K562 (cell line): Measurements from ENCODE around the gene PCNX3. TPM values are rescaled to one million over a fixed set of nuclear protein-coding genes. Genes with fewer than 3 reads are reported as not detected.

Experiments
- ARID3A ChIP-seq: IDR thresholded peaks from 2 replicates; pipeline ENCODE4 v1.6.1; 2012; ENCODE audit warnings: low read depth, low read length, improper control_type of control experiment, borderline replicate concordance
- DIDO1 ChIP-seq: fragments of 450-650 bp; IDR thresholded peaks from 2 replicates; pipeline ENCODE4 v1.6.1; 2016; ENCODE audit warnings: low read depth, missing biosample characterization, missing genetic modification characterization
- EGR1 ChIP-seq: fragments of 450-650 bp; conservative IDR thresholded peaks from 2 replicates; pipeline ENCODE4 v1.6.1; 2017; ENCODE audit warnings: mild to moderate bottlenecking
- KLF6 ChIP-seq: fragments of 250-450 bp; sonication (Bioruptor Pico); IDR thresholded peaks from 2 replicates; pipeline ENCODE4 v1.4.0; 2020; ENCODE audit warnings: mild to moderate bottlenecking, moderate library complexity, borderline replicate concordance
- MTA3 ChIP-seq: fragments of 450-650 bp; formaldehyde crosslinking; IDR thresholded peaks from 2 replicates; pipeline ENCODE4 v1.6.1; 2017; ENCODE audit warnings: mild to moderate bottlenecking, borderline replicate concordance
- NR2F6 ChIP-seq: fragments of 450-650 bp; formaldehyde crosslinking; IDR thresholded peaks from 2 replicates; pipeline ENCODE4 v1.4.0; 2020; ENCODE audit warnings: mild to moderate bottlenecking
- NUFIP1 ChIP-seq: fragments of 450-650 bp; IDR thresholded peaks from 2 replicates; pipeline ENCODE4 v1.6.1; 2018; ENCODE audit not compliant: partially characterized antibody
- SAFB ChIP-seq: fragments of 200-400 bp; formaldehyde crosslinking; IDR thresholded peaks from 2 replicates; pipeline ENCODE4 v1.6.1; 2017; ENCODE audit warnings: low read depth, low read length, borderline replicate concordance
- ZFX ChIP-seq: sonication (generic); formaldehyde crosslinking; IDR thresholded peaks from 2 replicates; pipeline ENCODE4 v1.8.0; 2022; ENCODE audit warnings: mild to moderate bottlenecking, missing genetic modification reagents, moderate library complexity
- ZNF3 ChIP-seq: fragments of 250-450 bp; sonication (Bioruptor Pico); IDR thresholded peaks from 2 replicates; pipeline ENCODE4 v1.5.0; 2021; ENCODE audit warnings: mild to moderate bottlenecking, moderate library complexity
- ZNF311 ChIP-seq: fragments of 250-450 bp; sonication (Bioruptor Pico); IDR thresholded peaks from 2 replicates; pipeline ENCODE4 v1.4.0; 2020; ENCODE audit warnings: mild to moderate bottlenecking, moderate library complexity
- ZNF444 ChIP-seq: fragments of 250-450 bp; sonication (Bioruptor Pico); IDR thresholded peaks from 2 replicates; pipeline ENCODE4 v1.4.0; 2020; ENCODE audit warnings: mild to moderate bottlenecking, moderate library complexity
- polyA plus RNA-seq, 8 experiments: library from polyadenylated mRNA; depleted of rRNA in 4 of 8; stranded (reverse) in 5 of 8; unstranded in 3 of 8; fragments of >200 nt; fragmentation: Nextera tagmentation in 2 of 8; fragmentation: Illumina TruSeq in 1 of 8; extraction: Ambion mirVana in 2 of 8; extraction: Trizol in 1 of 8; gene quantifications; 2 replicates each; pipeline versions ENCODE4 v1.2.1 to v1.2.3, GENCODE V29; 2011 to 2014; ENCODE audit warnings: inconsistent platforms in 1 of 8, missing spikeins in 1 of 8
- total RNA-seq, 7 experiments: library from RNA; depleted of rRNA in 6 of 7; stranded (reverse); fragments of >200 nt in 6 of 7; fragmentation: Illumina TruSeq in 2 of 7; extraction: Trizol in 2 of 7; gene quantifications; 2 replicates each; pipeline versions ENCODE4 v1.2.1 to v1.2.3, GENCODE V29; 2011 to 2021; ENCODE audit warnings: low replicate concordance in 1 of 7
- TF ChIP-seq, protein P1 (sequence below): fragments of 250-450 bp; sonication (Bioruptor Pico); IDR thresholded peaks from 2 replicates; pipeline ENCODE4 v1.5.0; 2021
- TF ChIP-seq, protein P2 (sequence below): fragments of 450-650 bp; formaldehyde crosslinking; IDR thresholded peaks from 2 replicates; pipeline ENCODE4 v1.4.0; 2022; ENCODE audit warnings: mild to moderate bottlenecking, moderate library complexity
- TF ChIP-seq, protein P3 (sequence below), 2 experiments: fragments of 200-800 bp in 1 of 2; sonication (Bioruptor generic) in 1 of 2; sonication (generic) in 1 of 2; formaldehyde crosslinking in 1 of 2; IDR thresholded peaks in 1 of 2; conservative IDR thresholded peaks in 1 of 2; 2 replicates each; pipeline versions ENCODE4 v1.5.0 to v1.6.1; 2016 to 2020; ENCODE audit warnings: missing compliant biosample characterization in 1 of 2, missing genetic modification characterization in 1 of 2, missing genetic modification reagents in 1 of 2
- TF ChIP-seq, protein P4 (sequence below): fragments of 250-450 bp; sonication (Bioruptor Pico); IDR thresholded peaks from 2 replicates; pipeline ENCODE4 v1.4.0; 2020

Gene PCNX3
- total and polyA plus RNA-seq, 9 of the 15 experiments (the other 6 are each of a cell fraction or from before 2014, with no cell fraction given), result 0.11 to 47.8 (median 12.8) TPM

DNA sequence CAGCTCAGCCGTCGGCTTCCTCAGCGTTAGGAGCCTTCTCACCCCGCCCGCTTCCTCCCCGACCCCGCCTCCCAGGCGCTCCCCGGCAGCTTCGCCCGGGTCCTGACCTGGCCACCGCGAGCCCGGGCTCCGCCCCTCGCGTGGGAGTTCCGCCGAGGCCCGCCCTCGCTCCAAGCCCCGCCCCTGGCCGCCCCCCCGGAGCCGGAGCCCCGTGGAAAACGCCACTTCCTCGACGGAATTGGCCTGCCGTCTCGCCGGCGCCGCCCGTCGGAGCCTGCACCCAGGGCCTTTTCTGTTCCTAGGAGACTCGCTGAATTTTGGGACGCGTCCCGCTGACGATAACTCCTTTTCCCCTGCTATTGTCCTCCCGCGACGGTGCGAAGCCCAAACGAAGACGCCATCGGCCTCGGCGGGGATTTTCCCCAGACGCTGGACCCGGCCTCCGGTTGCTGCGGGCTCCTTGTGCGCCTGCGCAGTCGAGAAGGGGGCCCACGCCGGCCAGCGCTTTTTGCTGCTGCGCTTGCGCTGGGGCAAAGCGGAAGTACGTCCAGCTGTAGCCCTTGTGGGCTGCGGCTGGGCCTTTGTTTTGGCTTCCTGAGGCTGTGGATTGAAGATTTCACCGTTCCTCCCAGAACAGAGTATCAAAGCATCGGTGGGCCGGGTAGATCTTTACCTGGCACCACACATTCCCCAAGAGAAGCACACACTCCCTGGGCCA, 37.1 kb downstream of the PCNX3 start (continued):
- TF ChIP-seq, protein P1, sequence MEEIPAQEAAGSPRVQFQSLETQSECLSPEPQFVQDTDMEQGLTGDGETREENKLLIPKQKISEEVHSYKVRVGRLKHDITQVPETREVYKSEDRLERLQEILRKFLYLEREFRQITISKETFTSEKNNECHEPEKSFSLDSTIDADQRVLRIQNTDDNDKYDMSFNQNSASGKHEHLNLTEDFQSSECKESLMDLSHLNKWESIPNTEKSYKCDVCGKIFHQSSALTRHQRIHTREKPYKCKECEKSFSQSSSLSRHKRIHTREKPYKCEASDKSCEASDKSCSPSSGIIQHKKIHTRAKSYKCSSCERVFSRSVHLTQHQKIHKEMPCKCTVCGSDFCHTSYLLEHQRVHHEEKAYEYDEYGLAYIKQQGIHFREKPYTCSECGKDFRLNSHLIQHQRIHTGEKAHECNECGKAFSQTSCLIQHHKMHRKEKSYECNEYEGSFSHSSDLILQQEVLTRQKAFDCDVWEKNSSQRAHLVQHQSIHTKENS (CRISPR knock-in tag), result no peak
- TF ChIP-seq NUFIP1 (no peak), ZNF3 (CRISPR knock-in tag) (no peak), MTA3 (0 out of 2 replicates have a peak, but pooled peaks have one; percentile 70), DIDO1 (tag) (no peak), ZFX (CRISPR knock-in tag) (peak; percentile 81), NR2F6 (CRISPR knock-in tag) (0 out of 2 replicates have a peak, but pooled peaks have one; percentile 7), EGR1 (peak; percentile 91), ARID3A (no peak), ZNF311 (no peak), KLF6 (CRISPR knock-in tag) (no peak), SAFB (peak; percentile 80; the same call in 1 of the 2 replicates), ZNF444 (no peak)
- TF ChIP-seq, protein P2, sequence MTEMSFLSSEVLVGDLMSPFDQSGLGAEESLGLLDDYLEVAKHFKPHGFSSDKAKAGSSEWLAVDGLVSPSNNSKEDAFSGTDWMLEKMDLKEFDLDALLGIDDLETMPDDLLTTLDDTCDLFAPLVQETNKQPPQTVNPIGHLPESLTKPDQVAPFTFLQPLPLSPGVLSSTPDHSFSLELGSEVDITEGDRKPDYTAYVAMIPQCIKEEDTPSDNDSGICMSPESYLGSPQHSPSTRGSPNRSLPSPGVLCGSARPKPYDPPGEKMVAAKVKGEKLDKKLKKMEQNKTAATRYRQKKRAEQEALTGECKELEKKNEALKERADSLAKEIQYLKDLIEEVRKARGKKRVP (CRISPR knock-in tag), result no peak
- TF ChIP-seq, protein P3, sequence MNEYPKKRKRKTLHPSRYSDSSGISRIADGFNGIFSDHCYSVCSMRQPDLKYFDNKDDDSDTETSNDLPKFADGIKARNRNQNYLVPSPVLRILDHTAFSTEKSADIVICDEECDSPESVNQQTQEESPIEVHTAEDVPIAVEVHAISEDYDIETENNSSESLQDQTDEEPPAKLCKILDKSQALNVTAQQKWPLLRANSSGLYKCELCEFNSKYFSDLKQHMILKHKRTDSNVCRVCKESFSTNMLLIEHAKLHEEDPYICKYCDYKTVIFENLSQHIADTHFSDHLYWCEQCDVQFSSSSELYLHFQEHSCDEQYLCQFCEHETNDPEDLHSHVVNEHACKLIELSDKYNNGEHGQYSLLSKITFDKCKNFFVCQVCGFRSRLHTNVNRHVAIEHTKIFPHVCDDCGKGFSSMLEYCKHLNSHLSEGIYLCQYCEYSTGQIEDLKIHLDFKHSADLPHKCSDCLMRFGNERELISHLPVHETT (CRISPR knock-in tag; conservative IDR thresholded peaks at IDR 0.05 in 1 of 2, IDR thresholded peaks at IDR 0.05 in 1 of 2), result peak in 1 of 2 experiments; percentile 89; a peak in 2 of 4 replicates
- TF ChIP-seq, protein P4, sequence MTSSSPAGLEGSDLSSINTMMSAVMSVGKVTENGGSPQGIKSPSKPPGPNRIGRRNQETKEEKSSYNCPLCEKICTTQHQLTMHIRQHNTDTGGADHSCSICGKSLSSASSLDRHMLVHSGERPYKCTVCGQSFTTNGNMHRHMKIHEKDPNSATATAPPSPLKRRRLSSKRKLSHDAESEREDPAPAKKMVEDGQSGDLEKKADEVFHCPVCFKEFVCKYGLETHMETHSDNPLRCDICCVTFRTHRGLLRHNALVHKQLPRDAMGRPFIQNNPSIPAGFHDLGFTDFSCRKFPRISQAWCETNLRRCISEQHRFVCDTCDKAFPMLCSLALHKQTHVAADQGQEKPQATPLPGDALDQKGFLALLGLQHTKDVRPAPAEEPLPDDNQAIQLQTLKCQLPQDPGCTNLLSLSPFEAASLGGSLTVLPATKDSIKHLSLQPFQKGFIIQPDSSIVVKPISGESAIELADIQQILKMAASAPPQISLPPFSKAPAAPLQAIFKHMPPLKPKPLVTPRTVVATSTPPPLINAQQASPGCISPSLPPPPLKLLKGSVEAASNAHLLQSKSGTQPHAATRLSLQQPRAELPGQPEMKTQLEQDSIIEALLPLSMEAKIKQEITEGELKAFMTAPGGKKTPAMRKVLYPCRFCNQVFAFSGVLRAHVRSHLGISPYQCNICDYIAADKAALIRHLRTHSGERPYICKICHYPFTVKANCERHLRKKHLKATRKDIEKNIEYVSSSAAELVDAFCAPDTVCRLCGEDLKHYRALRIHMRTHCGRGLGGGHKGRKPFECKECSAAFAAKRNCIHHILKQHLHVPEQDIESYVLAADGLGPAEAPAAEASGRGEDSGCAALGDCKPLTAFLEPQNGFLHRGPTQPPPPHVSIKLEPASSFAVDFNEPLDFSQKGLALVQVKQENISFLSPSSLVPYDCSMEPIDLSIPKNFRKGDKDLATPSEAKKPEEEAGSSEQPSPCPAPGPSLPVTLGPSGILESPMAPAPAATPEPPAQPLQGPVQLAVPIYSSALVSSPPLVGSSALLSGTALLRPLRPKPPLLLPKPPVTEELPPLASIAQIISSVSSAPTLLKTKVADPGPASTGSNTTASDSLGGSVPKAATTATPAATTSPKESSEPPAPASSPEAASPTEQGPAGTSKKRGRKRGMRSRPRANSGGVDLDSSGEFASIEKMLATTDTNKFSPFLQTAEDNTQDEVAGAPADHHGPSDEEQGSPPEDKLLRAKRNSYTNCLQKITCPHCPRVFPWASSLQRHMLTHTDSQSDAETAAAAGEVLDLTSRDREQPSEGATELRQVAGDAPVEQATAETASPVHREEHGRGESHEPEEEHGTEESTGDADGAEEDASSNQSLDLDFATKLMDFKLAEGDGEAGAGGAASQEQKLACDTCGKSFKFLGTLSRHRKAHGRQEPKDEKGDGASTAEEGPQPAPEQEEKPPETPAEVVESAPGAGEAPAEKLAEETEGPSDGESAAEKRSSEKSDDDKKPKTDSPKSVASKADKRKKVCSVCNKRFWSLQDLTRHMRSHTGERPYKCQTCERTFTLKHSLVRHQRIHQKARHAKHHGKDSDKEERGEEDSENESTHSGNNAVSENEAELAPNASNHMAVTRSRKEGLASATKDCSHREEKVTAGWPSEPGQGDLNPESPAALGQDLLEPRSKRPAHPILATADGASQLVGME (CRISPR knock-in tag), result no peak; the same call in 1 of the 2 replicates
